Thoracic aorta (tissue), 2 donors: ENCODE data around the gene GALNT2. TPM values are rescaled to one million over a fixed set of nuclear protein-coding genes. Genes with fewer than 3 reads are reported as not detected.

Source experiments
- ATAC-seq: fragments of 150-250 bp; one replicate; pipeline ENCODE4 v1.8.0; 2017; ENCODE audit warnings: low read depth; ENCODE audit not compliant: insufficient number of reproducible peaks, low FRiP score
- DNase-seq: peaks from one replicate; pipeline ENCODE4 v3.0.0-alpha.2; 2020; ENCODE audit warnings: low spot score
- H3K27ac ChIP-seq, 2 donors: fragments of 200-600 bp; sonication (generic); 1 replicate in 1 of 2; 2 replicates in 1 of 2; pipeline ENCODE4 v1.5.1; 2016; ENCODE audit warnings: mild to moderate bottlenecking in 2 of 2, moderate library complexity in 2 of 2
- H3K27me3 ChIP-seq: fragments of 200-600 bp; sonication (generic); replicated peaks from 2 replicates; pipeline ENCODE4 v1.6.0; 2016; ENCODE audit warnings: mild to moderate bottlenecking; ENCODE audit not compliant: insufficient read depth
- H3K36me3 ChIP-seq: fragments of 200-600 bp; sonication (generic); one replicate; pipeline ENCODE4 v1.5.1; 2016
- H3K4me1 ChIP-seq, 2 donors: fragments of 200-600 bp; sonication (generic); 1 replicate in 1 of 2; 2 replicates in 1 of 2; pipeline versions ENCODE4 v1.5.1 to v1.6.0; 2016; ENCODE audit warnings: low read depth in 2 of 2, mild to moderate bottlenecking in 1 of 2; ENCODE audit not compliant: control insufficient read depth in 1 of 2
- H3K4me3 ChIP-seq: fragments of 200-600 bp; sonication (generic); 2 replicates; pipeline ENCODE4 v1.5.1; 2016; ENCODE audit warnings: mild to moderate bottlenecking
- H3K9me3 ChIP-seq: fragments of 200-600 bp; sonication (generic); 2 replicates; pipeline ENCODE4 v1.5.1; 2016
- total RNA-seq, 2 donors: library from RNA; depleted of rRNA; stranded (reverse); fragments of >200 nt; gene quantifications; one replicate each; pipeline versions ENCODE4 v1.1.0 to v1.2.3, GENCODE V29; 2016
- TF ChIP-seq, protein P1 (sequence below): fragments of 200-600 bp; sonication (generic); IDR thresholded peaks from one replicate; pipeline ENCODE4 v1.5.1; 2019; ENCODE audit warnings: antibody characterized with exemption

The GALNT2 gene
- total RNA-seq, 2 donors from 2014 or later, result 113 to 148 TPM

DNA sequence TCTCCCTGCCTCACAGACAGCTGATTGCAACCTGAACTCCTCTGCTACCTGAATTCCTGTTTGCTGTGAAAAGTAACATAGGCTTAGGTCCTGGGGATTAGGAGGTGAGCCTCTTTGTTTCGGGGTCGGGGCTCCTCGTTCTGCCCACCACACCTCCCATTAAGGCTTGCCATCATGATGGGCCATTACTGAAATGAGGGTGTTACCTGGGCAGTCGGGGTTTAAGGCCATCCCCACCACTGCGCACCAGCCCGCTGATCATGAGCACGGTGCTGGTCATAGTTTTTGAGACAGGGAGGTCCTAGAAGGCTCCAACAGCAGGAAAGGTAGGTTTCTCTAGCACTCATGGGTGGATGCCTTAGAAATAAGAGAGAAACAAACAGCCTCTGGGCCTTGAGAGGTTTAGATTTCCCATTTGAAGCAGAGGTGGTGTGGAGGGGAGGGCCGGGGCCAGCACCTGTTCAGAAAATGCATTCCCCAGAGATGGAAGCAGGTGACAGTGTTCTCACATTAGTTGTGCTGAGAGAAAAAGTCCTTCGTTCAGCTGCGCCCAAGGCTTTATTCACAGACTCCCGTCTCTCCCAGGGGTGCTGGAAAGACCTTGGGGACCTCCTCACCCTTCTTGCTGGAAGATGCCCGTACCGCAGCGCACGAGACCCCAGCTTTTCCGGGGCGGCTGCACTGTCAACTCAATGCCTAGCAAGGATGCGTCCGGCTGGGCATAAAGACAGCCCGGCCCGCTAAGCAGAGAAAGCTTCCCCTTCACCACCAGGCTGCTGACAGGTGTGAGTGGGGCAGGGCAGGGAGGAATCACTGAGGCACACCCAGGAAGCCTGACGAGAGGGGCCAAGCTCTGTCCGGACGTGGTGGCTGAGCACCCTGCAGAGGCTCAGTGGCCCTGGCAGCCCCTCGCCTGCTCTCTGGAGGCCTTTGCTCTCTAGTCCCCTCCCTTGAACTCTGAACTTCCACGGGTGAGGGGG, 233.6 kb downstream of the GALNT2 start:
- H3K27ac ChIP-seq, result no peak overlapping the region
- ATAC-seq (no peak), DNase-seq (no peak)
- TF ChIP-seq, protein P1, sequence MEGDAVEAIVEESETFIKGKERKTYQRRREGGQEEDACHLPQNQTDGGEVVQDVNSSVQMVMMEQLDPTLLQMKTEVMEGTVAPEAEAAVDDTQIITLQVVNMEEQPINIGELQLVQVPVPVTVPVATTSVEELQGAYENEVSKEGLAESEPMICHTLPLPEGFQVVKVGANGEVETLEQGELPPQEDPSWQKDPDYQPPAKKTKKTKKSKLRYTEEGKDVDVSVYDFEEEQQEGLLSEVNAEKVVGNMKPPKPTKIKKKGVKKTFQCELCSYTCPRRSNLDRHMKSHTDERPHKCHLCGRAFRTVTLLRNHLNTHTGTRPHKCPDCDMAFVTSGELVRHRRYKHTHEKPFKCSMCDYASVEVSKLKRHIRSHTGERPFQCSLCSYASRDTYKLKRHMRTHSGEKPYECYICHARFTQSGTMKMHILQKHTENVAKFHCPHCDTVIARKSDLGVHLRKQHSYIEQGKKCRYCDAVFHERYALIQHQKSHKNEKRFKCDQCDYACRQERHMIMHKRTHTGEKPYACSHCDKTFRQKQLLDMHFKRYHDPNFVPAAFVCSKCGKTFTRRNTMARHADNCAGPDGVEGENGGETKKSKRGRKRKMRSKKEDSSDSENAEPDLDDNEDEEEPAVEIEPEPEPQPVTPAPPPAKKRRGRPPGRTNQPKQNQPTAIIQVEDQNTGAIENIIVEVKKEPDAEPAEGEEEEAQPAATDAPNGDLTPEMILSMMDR, result no peak
- no peaks in the 10 kb centered on the region for H3K36me3 ChIP-seq
- no peak overlapping the region for H3K4me3 ChIP-seq
- no peaks in the 10 kb centered on the region for H3K9me3 ChIP-seq
- no peaks in the 10 kb centered on the region for H3K27me3 ChIP-seq
- H3K4me1 ChIP-seq, result no peaks in the 10 kb centered on the region

DNA sequence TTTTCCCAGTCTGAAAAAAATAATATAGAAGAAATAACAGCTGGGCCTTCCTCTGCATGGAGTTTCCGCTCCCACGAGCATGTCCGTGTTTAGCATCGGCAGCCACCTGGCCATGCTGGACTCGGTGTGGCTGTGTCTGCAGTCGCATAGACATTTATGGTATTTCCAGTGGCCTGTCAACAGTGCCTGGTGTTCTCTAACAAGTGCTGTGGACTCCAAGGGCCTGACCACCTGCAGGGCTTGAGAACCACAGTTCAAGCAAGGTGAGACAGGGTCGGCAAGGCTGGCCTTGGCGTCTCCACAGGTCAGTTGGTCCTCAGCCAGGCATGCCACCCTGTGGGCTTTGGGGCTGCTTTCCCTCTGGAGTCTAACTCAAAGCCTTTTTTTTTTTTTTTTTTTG, 234.3 kb downstream of the GALNT2 start:
- H3K9me3 ChIP-seq, result no peaks in the 10 kb centered on the region
- H3K4me3 ChIP-seq, result no peak overlapping the region
- ATAC-seq (no peak), DNase-seq (no peak)
- H3K27ac ChIP-seq, result no peak overlapping the region
- H3K36me3 ChIP-seq, result no peaks in the 10 kb centered on the region
- no peaks in the 10 kb centered on the region for H3K4me1 ChIP-seq
- no peaks in the 10 kb centered on the region for H3K27me3 ChIP-seq
- TF ChIP-seq, protein P1, result no peak

DNA sequence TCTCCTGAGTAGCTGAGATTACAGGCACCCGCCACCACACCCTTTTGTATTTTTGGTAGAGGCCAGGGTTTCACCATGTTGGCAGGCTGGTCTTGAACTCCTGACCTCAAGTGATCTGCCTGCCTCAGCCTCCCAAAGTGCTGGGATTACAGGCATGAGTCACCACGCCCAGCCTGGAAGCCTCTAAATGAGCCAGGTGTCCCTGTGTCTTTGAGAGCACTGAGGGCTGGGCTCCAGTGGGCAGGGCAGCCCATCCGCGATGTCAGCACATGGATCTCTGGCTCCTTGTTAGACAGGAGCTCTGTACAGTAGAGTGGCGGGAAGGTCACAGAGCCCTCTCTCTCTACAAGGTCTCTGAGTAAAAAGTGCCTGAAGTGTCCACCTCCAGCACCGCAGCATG, 234.8 kb downstream of the GALNT2 start:
- TF ChIP-seq, protein P1, result no peak
- no peak for ATAC-seq
- H3K27ac ChIP-seq, result no peak overlapping the region
- no peaks in the 10 kb centered on the region for H3K9me3 ChIP-seq
- DNase-seq, result no peak
- no peaks in the 10 kb centered on the region for H3K4me1 ChIP-seq
- H3K4me3 ChIP-seq, result no peak overlapping the region
- no peaks in the 10 kb centered on the region for H3K36me3 ChIP-seq
- no peaks in the 10 kb centered on the region for H3K27me3 ChIP-seq

DNA sequence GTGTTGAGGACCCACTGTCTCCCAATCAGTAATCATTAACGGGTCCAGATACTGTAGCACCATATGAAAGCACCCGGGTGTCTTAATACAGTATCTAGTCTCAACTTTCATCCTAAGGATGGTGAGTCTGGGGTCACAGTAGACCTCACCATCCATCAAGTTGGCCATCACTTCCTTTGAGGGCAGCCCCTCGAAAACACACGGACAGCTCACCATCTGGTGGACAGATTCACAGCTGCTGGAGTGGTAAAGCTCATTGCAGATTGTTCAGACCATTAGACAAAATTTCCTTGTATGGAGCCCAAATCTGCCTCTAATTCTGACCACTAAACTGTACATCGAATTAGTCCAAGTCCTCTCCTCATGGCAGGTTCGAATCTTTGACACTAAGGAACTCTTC, 236.0 kb downstream of the GALNT2 start:
- H3K9me3 ChIP-seq, result no peaks in the 10 kb centered on the region
- peaks cover 0 to 9% of the 10 kb centered on the region in 2 donors for H3K4me1 ChIP-seq
- TF ChIP-seq, protein P1, result no peak
- no peak overlapping the region for H3K27ac ChIP-seq
- no peaks in the 10 kb centered on the region for H3K27me3 ChIP-seq
- no peak overlapping the region for H3K4me3 ChIP-seq
- ATAC-seq (no peak), DNase-seq (no peak)
- H3K36me3 ChIP-seq, result no peaks in the 10 kb centered on the region

DNA sequence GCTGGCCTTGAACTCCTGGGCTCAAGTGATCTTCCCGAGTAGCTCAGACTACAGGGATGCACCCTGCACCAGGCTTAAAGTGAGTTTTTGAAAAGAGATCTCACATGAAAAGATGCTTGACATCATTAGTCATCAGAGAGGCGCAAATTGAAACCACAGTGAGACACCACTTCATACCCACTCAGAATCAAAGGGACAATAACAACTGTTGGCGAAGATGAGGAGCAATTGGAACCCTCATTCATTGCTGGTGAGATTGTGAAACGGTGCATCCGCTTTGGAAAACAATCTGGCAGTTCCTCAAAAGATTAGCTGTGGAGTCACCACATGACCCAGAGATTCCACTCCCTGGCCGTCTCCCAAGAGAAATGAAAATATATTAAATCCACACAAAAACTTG, 236.8 kb downstream of the GALNT2 start:
- H3K9me3 ChIP-seq, result no peaks in the 10 kb centered on the region
- no peak for ATAC-seq
- H3K27ac ChIP-seq, result no peak overlapping the region
- H3K36me3 ChIP-seq, result no peaks in the 10 kb centered on the region
- no peaks in the 10 kb centered on the region for H3K27me3 ChIP-seq
- DNase-seq, result no peak
- TF ChIP-seq, protein P1, result no peak
- H3K4me3 ChIP-seq, result no peak overlapping the region
- H3K4me1 ChIP-seq, result peaks cover 0 to 10% of the 10 kb centered on the region in 2 donors
